SK-N-SH treated with all-trans-retinoic acid at 6 μM for 48 hours (cell line): Measurements from ENCODE around the gene ARL16.

Experiments
- ATAC-seq: fragments of 200-7000 bp; cut with Tn5 transposase; 3 replicates; pipeline ENCODE4 v1.9.1; 2020; ENCODE audit warnings: mild to moderate bottlenecking, moderate library complexity
- ARNTL ChIP-seq: fragments of 450-650 bp; formaldehyde crosslinking; IDR thresholded peaks from 2 replicates; pipeline ENCODE4 v1.5.0; 2020; ENCODE audit warnings: low read depth, mild to moderate bottlenecking, moderate library complexity, borderline replicate concordance
- CSDC2 ChIP-seq: fragments of 250-450 bp; sonication (Bioruptor Pico); IDR thresholded peaks from 2 replicates; pipeline ENCODE4 v1.5.0; 2020; ENCODE audit warnings: mild to moderate bottlenecking, moderate library complexity
- CSRNP3 ChIP-seq: fragments of 250-450 bp; sonication (Bioruptor Pico); IDR thresholded peaks from 2 replicates; pipeline ENCODE4 v1.5.1; 2021; ENCODE audit warnings: mild to moderate bottlenecking, moderate library complexity
- GLIS3 ChIP-seq: fragments of 250-450 bp; sonication (Bioruptor Pico); IDR thresholded peaks from 2 replicates; pipeline ENCODE4 v1.5.0; 2020; ENCODE audit warnings: mild to moderate bottlenecking, moderate library complexity
- ISL1 ChIP-seq: fragments of 250-450 bp; sonication (Bioruptor Pico); IDR thresholded peaks from 2 replicates; pipeline ENCODE4 v2.1.2; 2022; ENCODE audit warnings: mild to moderate bottlenecking, moderate library complexity
- PATZ1 ChIP-seq: fragments of 250-450 bp; sonication (Bioruptor Pico); IDR thresholded peaks from 2 replicates; pipeline ENCODE4 v1.8.0; 2020; ENCODE audit warnings: mild to moderate bottlenecking, moderate library complexity, borderline replicate concordance
- POU6F1 ChIP-seq: fragments of 250-450 bp; sonication (Bioruptor Pico); IDR thresholded peaks from 2 replicates; pipeline ENCODE4 v1.8.0; 2021; ENCODE audit warnings: low read depth, mild to moderate bottlenecking, moderate library complexity, borderline replicate concordance
- RARB ChIP-seq: fragments of 250-450 bp; sonication (Bioruptor Pico); IDR thresholded peaks from 2 replicates; pipeline ENCODE4 v1.8.0; 2021; ENCODE audit warnings: mild to moderate bottlenecking, moderate library complexity
- TCF4 ChIP-seq: fragments of 250-450 bp; sonication (Bioruptor Pico); IDR thresholded peaks from 2 replicates; pipeline ENCODE4 v1.8.0; 2021; ENCODE audit warnings: mild to moderate bottlenecking, moderate library complexity, borderline replicate concordance
- TOX ChIP-seq: fragments of 250-450 bp; sonication (Bioruptor Pico); IDR thresholded peaks from 2 replicates; pipeline ENCODE4 v1.8.0; 2021; ENCODE audit warnings: mild to moderate bottlenecking, moderate library complexity, borderline replicate concordance
- TSHZ2 ChIP-seq: fragments of 250-450 bp; sonication (Bioruptor Pico); IDR thresholded peaks from 2 replicates; pipeline ENCODE4 v1.5.0; 2020; ENCODE audit warnings: mild to moderate bottlenecking, moderate library complexity
- ZC3H10 ChIP-seq: fragments of 250-450 bp; sonication (Bioruptor Pico); IDR thresholded peaks from 2 replicates; pipeline ENCODE4 v1.5.1; 2021; ENCODE audit warnings: mild to moderate bottlenecking, moderate library complexity
- ZFP3 ChIP-seq: fragments of 250-450 bp; sonication (Bioruptor Pico); IDR thresholded peaks from 2 replicates; pipeline ENCODE4 v1.5.0; 2020; ENCODE audit warnings: mild to moderate bottlenecking, moderate library complexity
- ZNF70 ChIP-seq: fragments of 450-650 bp; formaldehyde crosslinking; IDR thresholded peaks from 2 replicates; pipeline ENCODE4 v1.5.0; 2020; ENCODE audit warnings: mild to moderate bottlenecking, moderate library complexity
- ZNF8 ChIP-seq: fragments of 450-650 bp; formaldehyde crosslinking; IDR thresholded peaks from 2 replicates; pipeline ENCODE4 v1.5.0; 2020; ENCODE audit warnings: mild to moderate bottlenecking, moderate library complexity

The ARL16 gene

GRCh38 chr17:81715107-81715871 is 31.7 kb upstream of the ARL16 start:
- ATAC-seq: no peak

GRCh38 chr17:81714412-81715106 is 31.0 kb upstream of the ARL16 start:
- ATAC-seq: no peak
- no peak for TF ChIP-seq GLIS3 (CRISPR knock-in tag)
- TF ChIP-seq RARB: no peak
- no peak for TF ChIP-seq ZNF70 (CRISPR knock-in tag)
- no peak for TF ChIP-seq ARNTL
- TF ChIP-seq TOX (CRISPR knock-in tag): no peak
- TF ChIP-seq CSRNP3 (CRISPR knock-in tag): no peak
- no peak for TF ChIP-seq ZNF8 (CRISPR knock-in tag)
- no peak for TF ChIP-seq TCF4 (CRISPR knock-in tag)
- TF ChIP-seq TSHZ2 (CRISPR knock-in tag): no peak
- TF ChIP-seq ZFP3: no peak
- no peak for TF ChIP-seq ISL1 (CRISPR knock-in tag)

More at GRCh38 chr17:81715107-81715871, 31.7 kb upstream of the ARL16 start:
- TF ChIP-seq CSDC2 (CRISPR knock-in tag) (no peak), PATZ1 (CRISPR knock-in tag) (no peak), ISL1 (CRISPR knock-in tag) (no peak), TCF4 (CRISPR knock-in tag) (no peak), POU6F1 (no peak), TSHZ2 (CRISPR knock-in tag) (no peak), CSRNP3 (CRISPR knock-in tag) (no peak), ARNTL (no peak), ZC3H10 (CRISPR knock-in tag) (no peak), RARB (no peak), GLIS3 (CRISPR knock-in tag) (no peak)
